Middle frontal gyrus (tissue), 1 donor: Measurements from ENCODE around the gene FAM124A.
"Not testable (repeated sequence)": the region's sequence is repeated elsewhere in the genome, so short reads cannot be mapped to it uniquely, and the experiment has no call there.

Source experiments
- DNase-seq: peaks from one replicate; pipeline ENCODE4 v3.0.0-alpha.2; 2015; ENCODE audit warnings: low spot score; ENCODE audit errors: extremely low spot score

The FAM124A gene

DNA sequence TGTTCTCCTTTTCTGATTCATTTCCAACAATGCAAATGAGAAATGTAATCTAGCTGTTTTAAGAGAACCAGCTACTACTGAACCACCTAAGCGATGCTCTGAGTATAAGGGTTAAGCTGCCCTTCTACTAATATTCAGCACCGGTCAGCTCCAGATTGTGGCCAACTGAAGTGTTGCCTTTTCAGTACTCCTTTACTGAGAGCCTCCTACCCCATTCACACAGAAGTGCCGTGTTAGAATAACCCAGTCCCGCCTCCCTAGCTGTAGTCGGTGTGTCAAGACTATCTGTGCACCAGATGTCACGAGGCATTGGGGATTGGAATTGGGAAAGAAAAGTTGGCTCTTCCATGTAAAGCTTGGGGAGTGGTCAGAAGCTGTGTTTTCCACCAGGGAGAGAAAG, 45.4 kb downstream of the FAM124A start:
- no peak for DNase-seq

- DNase-seq, result no peak
These were observed 46.8 kb downstream of the FAM124A start for GRCh38 chr13:51269039-51269438.

GRCh38 chr13:51270623-51271415, 48.6 kb downstream of the FAM124A start:
- no peak for DNase-seq

DNA sequence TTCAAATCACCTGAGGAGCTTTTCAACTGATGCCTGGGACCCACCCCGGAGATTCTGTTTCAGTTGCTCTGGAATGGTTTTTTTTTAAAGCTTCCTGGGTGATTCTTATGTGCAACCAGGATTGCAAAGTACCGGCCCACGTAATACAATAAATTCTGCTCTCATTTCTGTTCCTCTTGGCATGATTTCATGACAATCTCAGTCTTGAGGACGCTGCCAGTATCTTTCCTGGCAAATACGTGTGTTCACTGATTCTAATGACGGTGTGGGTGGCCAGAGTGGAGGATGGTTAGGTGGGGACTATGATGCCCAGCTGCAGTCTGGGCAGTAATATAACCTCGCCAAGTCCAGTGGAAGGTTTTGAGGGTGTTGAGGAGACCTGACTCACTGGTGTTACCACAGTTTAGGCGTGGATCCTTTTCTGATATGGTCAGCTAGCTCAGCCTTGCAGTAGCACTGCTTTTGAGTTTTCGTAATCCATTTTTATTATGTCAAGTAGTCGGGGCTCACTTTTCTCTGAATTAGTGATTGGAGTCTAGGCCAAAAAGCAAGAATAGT, 49.4 kb downstream of the FAM124A start:
- DNase-seq, result no peak

DNA sequence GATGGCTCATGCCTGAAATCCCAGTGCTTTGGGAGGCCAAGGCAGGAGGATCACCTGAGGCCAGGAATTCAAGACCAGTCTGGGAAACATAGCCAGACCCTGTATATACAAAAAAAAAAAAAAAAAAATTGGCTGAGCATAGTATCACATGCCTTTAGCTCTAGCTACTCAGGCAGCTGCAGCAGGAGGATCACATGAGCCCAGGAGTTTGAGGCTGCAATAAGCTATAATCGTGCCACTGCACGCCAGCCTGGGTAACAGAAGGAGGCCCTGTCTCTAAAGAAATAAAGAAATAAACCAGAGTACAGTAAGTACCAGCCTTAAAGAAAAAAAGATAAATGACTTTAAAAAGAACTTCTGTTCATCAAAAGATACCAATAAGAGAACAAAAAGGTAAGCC, 52.9 kb downstream of the FAM124A start:
- DNase-seq, result no peak

- no peak for DNase-seq
These were observed 54.4 kb downstream of the FAM124A start for GRCh38 chr13:51276636-51277035.

- DNase-seq, result no peak
These were observed 55.7 kb downstream of the FAM124A start for GRCh38 chr13:51277928-51278327.

DNA sequence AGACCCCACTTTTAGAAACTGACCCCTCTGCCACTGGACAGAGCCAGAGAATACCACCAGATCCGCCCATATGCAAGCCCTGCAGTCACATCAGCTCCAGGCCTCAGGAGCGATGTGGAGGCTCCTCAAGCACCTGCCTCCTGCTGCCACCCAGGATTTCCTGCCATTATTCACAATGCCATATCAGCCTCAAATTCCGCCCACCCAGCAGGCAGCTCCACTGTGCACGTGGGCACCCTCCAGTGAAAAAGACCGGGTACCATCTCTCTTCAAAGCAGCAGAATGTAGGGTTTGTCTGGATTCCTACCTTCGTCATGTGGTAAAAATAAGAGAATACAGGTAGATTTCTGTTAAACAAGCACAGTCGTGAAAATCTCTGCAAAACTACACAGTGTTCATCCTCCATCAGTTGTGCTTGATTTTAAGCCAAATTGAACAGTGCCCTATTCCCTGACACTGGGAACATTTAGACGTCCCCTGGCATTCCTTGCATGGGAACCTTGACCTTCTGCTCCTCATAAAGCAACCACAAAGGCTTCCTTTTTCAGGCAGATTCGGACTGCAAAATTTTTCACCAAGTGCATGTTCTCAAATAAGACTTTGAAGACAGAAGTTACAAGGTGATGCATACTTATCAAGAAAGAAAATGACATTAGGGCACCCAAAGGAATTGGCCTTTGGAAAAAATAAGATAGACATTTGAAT, 56.4 kb downstream of the FAM124A start:
- no peak for DNase-seq

DNA sequence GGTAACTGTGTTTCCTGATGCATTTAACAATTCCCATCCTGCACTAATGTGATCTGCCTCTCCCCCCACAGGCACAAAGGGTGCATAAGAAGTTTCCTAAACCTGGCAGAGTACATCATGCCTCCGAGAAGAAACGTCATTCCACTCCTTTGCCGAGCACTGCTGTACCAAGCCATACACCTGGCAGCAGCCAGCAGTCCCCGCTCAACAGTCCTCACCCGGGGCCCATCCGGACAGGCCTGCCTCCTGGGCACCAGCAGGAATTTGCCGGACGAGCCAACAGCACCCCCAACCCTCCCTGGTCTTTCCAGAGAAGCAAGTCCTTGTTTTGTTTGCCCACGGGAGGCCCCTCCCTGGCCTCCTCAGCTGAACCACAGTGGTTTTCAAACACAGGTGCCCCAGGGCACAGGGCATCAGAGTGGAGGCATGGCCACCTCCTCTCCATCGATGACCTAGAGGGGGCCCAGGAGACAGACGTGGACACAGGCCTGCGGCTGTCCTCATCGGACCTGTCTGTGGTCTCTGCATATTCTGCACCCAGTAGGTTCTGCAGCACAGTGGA, 58.3 kb downstream of the FAM124A start:
- DNase-seq, result no peak

DNA sequence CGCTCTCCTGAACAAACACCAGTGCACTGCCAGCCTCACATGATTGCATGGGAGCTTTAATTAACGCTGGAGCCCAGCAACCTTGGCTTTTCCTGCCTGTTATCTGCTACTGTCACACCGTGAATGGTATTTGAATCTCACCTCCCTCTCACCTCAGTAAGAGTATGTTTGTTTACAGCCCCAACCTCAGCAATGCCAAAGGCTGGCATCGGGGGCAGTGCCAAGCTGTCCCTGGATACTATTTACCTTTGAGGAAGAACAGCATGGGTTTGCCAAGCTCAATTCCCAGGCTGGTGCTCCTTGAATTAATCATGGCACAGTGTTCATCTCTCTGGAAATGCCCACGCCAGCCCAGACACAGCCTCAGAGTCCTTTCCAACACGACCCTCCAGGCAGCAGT, 60.1 kb downstream of the FAM124A start:
- DNase-seq, result no peak

GRCh38 chr13:51282923-51283322, 60.7 kb downstream of the FAM124A start:
- DNase-seq, result not testable (repeated sequence)

- no peak for DNase-seq
These were observed 61.2 kb downstream of the FAM124A start for GRCh38 chr13:51283371-51283770.

- DNase-seq, result no peak
These were observed 62.1 kb downstream of the FAM124A start for GRCh38 chr13:51284339-51284738.

- DNase-seq, result peak; percentile 80
These were observed 64.2 kb downstream of the FAM124A start for GRCh38 chr13:51286135-51287002.

DNA sequence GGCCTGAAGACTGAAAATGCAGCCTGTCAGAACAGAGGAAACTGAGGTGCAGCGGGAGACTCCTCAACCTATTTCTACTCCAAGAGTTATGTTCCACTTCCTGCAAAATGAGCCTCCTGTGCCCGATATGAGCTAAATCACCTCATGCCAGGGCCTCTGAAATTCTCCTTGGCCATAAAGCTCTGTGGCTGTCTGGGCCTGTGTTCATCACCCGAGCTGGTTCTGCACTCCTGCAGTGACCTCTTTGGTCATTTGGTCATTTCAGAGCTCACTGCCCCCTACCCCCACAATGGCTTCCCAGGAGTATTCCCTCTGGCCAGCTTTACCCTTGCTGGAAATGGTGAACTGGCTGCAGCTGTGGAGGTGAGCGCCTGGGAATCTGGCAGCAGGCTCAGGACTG, 65.6 kb downstream of the FAM124A start:
- DNase-seq, result no peak

DNA sequence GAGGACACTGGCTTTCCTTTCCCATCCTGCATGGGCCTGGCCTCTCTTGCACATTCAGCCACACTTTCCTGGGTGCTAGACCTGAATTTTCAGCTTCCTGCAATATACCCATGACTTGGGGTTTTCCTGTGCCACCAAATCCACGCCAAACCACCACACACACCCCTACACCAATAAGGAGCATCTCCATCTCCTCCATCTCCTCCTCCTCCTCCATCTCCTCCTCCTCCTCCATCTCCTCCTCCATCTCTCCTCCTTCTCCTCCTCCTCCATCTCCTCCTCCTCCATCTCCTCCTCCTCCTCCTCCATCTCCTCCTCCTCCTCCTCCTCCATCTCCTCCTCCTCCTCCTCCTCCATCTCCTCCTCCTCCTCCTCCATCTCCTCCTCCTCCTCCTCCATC, 66.1 kb downstream of the FAM124A start:
- not testable (repeated sequence) for DNase-seq

GRCh38 chr13:51291341-51291740, 69.1 kb downstream of the FAM124A start:
- no peak for DNase-seq

- no peak for DNase-seq
These were observed 69.9 kb downstream of the FAM124A start for GRCh38 chr13:51292000-51292565.

GRCh38 chr13:51297556-51297955, 75.4 kb downstream of the FAM124A start:
- no peak for DNase-seq

DNA sequence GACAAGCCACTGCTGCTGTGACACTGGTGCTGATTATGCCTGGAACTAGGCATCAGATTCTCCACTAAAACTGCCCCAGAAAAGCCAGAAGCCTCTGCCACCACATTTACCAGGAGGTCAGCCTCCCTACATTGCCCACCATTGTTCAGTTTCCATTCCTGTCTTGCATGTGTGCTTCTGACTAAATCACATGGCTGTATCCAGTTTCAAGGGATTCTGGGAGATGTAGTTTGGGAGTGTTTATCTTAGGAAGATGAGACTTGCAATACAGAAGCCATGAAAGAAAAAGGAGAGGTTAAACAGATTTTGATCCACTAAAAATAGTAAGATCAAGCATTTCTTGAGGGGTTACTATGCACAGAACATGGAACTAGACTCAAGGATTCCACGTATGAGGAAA, 76.6 kb downstream of the FAM124A start:
- no peak for DNase-seq

DNA sequence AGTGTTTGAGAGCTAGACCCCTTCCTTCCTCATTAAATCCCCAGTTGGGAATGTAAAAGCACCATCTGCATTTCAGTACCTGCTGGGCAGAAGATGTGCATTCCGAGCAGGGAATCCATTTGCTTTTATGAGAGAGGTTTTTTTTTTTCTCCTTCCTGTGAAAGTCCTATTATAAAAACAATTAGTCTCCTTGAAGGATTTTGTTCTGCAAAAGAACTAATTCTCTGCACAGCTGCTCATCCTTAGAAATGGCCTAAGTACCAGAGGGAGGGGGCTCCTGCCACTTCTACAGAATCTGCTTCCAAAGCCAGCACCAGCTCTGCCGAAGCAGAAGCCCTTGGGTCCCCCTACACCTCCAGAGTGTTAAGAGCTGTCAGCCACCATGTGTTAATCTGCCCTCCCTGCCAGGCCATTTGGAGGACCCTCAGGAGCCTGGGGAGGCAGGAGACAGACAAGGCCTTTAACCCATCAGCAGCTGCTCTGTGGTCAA, 80.9 kb downstream of the FAM124A start:
- DNase-seq, result no peak
